GM12873 (cell line): ENCODE measurements around the gene DOCK1.

Source experiments
- TF ChIP-seq, protein P1 (sequence below): IDR thresholded peaks from 2 replicates; pipeline ENCODE4 v1.5.1; 2012; ENCODE audit warnings: low read depth, mild to moderate bottlenecking, moderate library complexity, low read length, control low read depth; ENCODE audit not compliant: insufficient read depth; ENCODE audit errors: missing control alignments

The DOCK1 gene

DNA sequence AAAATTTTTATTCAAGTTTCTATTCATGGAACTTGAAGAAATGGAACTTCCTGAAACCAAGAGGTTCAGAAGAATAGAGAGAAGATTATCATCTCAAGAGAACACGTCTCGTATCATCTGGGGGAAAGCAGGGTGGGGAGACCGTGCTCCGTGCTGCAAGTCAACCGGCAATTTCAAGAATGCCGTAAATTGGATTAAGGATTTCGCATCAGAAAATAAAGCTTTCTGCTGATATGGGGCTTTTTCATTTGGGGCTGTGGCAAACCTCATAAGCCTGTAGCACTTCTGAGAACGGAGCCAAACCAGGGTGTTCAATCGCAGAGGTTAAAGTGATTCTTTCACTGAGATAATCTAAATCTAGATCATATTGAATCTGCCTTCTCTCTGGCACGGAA, 493.7 kb downstream of the DOCK1 start:
- TF ChIP-seq, protein P1, sequence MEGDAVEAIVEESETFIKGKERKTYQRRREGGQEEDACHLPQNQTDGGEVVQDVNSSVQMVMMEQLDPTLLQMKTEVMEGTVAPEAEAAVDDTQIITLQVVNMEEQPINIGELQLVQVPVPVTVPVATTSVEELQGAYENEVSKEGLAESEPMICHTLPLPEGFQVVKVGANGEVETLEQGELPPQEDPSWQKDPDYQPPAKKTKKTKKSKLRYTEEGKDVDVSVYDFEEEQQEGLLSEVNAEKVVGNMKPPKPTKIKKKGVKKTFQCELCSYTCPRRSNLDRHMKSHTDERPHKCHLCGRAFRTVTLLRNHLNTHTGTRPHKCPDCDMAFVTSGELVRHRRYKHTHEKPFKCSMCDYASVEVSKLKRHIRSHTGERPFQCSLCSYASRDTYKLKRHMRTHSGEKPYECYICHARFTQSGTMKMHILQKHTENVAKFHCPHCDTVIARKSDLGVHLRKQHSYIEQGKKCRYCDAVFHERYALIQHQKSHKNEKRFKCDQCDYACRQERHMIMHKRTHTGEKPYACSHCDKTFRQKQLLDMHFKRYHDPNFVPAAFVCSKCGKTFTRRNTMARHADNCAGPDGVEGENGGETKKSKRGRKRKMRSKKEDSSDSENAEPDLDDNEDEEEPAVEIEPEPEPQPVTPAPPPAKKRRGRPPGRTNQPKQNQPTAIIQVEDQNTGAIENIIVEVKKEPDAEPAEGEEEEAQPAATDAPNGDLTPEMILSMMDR = no peak

DNA sequence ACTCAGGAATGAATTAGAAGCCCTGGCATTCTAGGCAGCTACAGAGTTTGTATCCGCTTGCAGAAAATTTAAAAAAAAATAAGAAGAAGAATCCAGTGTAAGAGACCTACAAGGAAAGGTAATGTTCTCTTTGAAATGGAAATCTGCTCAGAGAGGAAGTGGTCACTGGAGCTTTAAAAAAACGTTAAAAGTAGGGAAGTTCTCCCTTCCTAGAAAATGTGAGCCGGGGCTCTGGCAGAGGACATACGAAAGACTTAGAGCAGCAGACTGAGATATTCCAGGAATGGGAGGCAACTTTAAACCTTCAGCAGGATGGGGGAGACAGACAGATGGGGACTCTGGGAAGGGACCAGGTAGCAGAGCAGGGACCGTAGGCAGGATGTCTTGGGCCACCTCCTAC, 494.4 kb downstream of the DOCK1 start:
- TF ChIP-seq, protein P1 = no peak

DNA sequence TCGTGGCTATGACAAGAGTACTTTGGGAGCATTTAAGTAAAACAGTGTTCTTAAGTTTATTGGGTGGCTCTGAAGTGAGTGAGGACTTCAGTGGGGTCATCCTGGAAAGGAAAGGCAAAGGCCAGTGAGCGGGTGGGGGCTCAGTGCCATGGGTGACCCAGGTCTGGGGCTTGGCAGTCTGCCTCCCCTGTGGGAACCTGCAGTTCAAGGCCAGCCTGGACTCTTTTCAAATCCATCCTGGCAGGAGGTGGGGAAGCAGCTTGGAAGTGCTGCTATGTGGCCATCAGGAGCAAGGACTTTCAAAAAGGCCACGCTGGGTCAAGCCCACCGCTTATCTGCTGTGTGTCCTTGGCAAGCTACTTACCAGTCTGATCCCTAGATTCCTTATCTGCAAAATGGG, 495.0 kb downstream of the DOCK1 start:
- TF ChIP-seq, protein P1 = no peak

DNA sequence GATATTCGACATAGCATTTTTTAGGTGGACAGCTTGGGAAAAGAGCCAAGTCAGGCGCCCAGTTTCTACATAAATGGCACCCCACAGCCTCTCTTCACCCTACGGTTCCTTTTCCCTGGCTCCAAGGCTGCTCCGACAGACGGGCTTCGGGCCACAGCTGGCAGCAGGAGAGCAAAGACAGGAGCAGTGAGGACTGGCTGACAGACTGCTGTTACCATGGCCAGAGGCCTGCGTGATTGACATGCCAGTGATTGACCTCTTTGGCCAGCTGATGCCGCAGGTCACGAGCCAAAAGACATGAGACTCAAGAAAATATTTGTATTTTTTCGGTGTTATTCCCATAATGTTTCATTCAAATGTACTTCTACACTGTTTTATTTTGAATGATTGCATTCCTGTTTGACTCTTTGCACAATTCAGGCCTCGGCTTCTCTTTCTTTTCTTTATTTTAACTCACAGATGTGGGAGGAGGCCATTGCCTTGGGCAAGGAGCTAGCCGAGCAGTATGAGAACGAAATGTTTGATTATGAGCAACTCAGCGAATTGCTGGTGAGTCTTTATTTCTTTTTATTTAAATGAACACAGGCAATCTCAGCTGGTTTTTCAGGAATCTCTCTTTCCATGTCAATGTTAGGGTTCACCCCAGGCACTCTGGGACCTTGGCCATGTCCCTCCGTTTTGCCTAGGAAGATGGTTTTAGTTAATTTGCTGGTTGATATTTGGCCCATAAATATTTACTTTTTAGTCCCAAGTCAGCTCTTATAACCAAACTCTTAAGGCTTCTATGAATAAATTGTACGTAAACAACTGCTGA, 497.6 kb downstream of the DOCK1 start:
- TF ChIP-seq, protein P1 = no peak

DNA sequence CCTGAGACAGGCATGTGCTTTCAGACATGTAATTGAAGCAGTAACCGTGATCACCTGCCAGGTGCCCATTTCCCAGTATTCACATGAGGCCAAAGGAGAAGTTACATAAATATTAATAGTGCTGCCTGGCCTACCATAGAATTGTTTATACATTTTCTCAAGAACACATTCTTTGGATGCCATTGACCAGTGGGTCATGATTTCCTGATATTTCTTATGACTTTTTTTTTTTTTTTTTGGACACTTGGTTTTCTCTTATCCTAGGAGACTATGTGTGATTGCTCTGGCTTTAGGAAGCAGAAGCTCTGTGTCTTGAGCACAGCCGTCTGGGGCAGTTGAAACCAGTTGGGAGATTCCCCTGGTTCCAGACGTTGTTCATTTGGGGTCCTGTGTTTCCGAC, 500.0 kb downstream of the DOCK1 start:
- TF ChIP-seq, protein P1 = no peak

DNA sequence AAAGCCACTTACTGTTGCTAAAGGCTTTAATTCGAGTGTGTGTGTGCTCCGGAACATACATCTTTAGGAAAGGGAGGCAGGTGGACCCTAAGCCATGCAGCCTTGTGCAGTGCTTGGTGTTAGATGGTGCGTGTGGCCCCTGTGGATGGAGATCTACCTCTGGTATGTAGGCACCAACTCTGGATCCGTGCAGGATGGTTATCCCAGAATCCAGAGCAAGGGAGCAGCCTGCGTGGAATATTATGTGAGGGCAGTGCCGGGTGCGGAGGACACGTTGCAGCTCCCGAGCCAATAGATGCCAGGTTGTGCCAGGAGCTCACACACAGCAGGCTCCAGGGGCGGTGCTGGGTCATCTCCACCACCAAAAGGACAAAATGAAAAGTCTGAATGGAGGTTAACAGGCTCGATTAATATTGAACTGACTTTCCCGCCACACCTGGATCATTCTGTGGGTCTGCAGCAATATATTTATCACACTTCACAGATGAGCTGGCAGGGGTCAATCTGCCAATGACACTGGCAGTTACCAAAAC, 500.9 kb downstream of the DOCK1 start:
- TF ChIP-seq, protein P1 = no peak

DNA sequence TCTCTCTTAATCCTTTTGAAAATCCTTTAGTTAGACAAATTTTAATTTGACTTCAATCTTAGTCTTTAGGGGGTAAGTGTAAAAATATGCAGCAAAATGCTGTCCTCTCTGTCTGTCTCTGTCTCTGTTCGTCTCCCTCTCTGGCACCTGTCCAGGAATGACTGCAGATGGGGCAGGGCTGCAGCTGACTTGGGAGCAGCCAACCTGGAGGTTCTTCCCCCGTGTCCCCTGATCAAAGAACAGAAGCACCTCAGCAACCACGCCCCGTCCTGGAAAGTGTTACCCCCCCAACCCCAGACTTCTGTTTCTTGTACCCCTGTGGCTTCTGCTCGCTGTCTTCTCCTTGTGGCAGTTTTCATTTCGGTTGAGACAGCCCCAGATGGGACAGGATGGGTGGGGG, 502.3 kb downstream of the DOCK1 start:
- TF ChIP-seq, protein P1 = no peak
